EH (cell line): Measurements from ENCODE around the gene DAB1.

ENCODE experiments used
- DNase-seq: peaks from one replicate; pipeline ENCODE4 v3.0.0-alpha.2; 2015; ENCODE audit warnings: low read depth

The DAB1 gene

GRCh38 chr1:57019236-57019839 is 404.5 kb downstream of the DAB1 start:
- DNase-seq: no peak

GRCh38 chr1:57018119-57018518 is 405.7 kb downstream of the DAB1 start:
- no peak for DNase-seq

GRCh38 chr1:57017717-57018116 is 406.1 kb downstream of the DAB1 start:
- no peak for DNase-seq

- DNase-seq: peak; percentile 51
These were observed 406.7 kb downstream of the DAB1 start for GRCh38 chr1:57017200-57017599.

GRCh38 chr1:57015071-57015470 is 408.8 kb downstream of the DAB1 start:
- DNase-seq: no peak

GRCh38 chr1:57013522-57013921 is 410.3 kb downstream of the DAB1 start:
- no peak for DNase-seq

- DNase-seq: no peak
These were observed 411.5 kb downstream of the DAB1 start for GRCh38 chr1:57012315-57012714.

GRCh38 chr1:57010511-57010910 is 413.3 kb downstream of the DAB1 start:
- no peak for DNase-seq

- no peak for DNase-seq
These were observed 415.9 kb downstream of the DAB1 start for GRCh38 chr1:57007948-57008347.

- DNase-seq: no peak
These were observed 416.4 kb downstream of the DAB1 start for GRCh38 chr1:57007472-57007871.

- no peak for DNase-seq
These were observed 420.3 kb downstream of the DAB1 start for GRCh38 chr1:57003398-57004139.

GRCh38 chr1:56995414-56996100 is 428.3 kb downstream of the DAB1 start:
- no peak for DNase-seq

GRCh38 chr1:56993475-56993874 is 430.4 kb downstream of the DAB1 start:
- no peak for DNase-seq

GRCh38 chr1:56992318-56993125 is 431.3 kb downstream of the DAB1 start:
- no peak for DNase-seq

- DNase-seq: no peak
These were observed 432.3 kb downstream of the DAB1 start for GRCh38 chr1:56991576-56991975.

- DNase-seq: no peak
These were observed 437.5 kb downstream of the DAB1 start for GRCh38 chr1:56986397-56986796.

GRCh38 chr1:56985857-56986256 is 438.0 kb downstream of the DAB1 start:
- no peak for DNase-seq

- DNase-seq: no peak
These were observed 440.4 kb downstream of the DAB1 start for GRCh38 chr1:56983484-56983883.

- DNase-seq: peak; percentile 9
These were observed 443.7 kb downstream of the DAB1 start for GRCh38 chr1:56979986-56980755.

- no peak for DNase-seq
These were observed 445.0 kb downstream of the DAB1 start for GRCh38 chr1:56978819-56979218.

GRCh38 chr1:56977910-56978309 is 445.9 kb downstream of the DAB1 start:
- DNase-seq: peak; percentile 20

- DNase-seq: no peak
These were observed 448.4 kb downstream of the DAB1 start for GRCh38 chr1:56975446-56975845.
